Neural cell (in vitro differentiated cells): Measurements from ENCODE around the gene EOMES.
"Not testable (repeated sequence)": the region's sequence is repeated elsewhere in the genome, so short reads cannot be mapped to it uniquely, and the experiment has no call there.

Experiments used
- CTCF ChIP-seq: fragments of 450-650 bp; IDR thresholded peaks from 2 replicates; pipeline ENCODE4 v1.5.1; 2014; ENCODE audit warnings: antibody characterized with exemption, mild to moderate bottlenecking, moderate library complexity; ENCODE audit not compliant: poor library complexity, severe bottlenecking
- EZH2 ChIP-seq: fragments of 200-600, 300-800 bp; shearing (Covaris generic), sonication (generic); IDR thresholded peaks from 2 replicates; pipeline ENCODE4 v1.6.1; 2014; ENCODE audit warnings: antibody characterized with exemption, low read length, borderline replicate concordance, mild to moderate bottlenecking; ENCODE audit not compliant: insufficient read depth, poor library complexity, severe bottlenecking
- MXI1 ChIP-seq: fragments of 450-650 bp; conservative IDR thresholded peaks from 2 replicates; pipeline ENCODE4 v1.6.1; 2014; ENCODE audit warnings: antibody characterized with exemption, mild to moderate bottlenecking; ENCODE audit not compliant: poor library complexity, severe bottlenecking
- POLR2AphosphoS5 ChIP-seq: IDR thresholded peaks from 2 replicates; pipeline ENCODE4 v1.6.1; 2012
- RAD21 ChIP-seq: fragments of 450-650 bp; conservative IDR thresholded peaks from 2 replicates; pipeline ENCODE4 v1.6.1; 2014; ENCODE audit warnings: antibody characterized with exemption, mild to moderate bottlenecking, moderate library complexity
- SMC3 ChIP-seq: fragments of 450-650 bp; conservative IDR thresholded peaks from 2 replicates; pipeline ENCODE4 v1.6.1; 2014; ENCODE audit warnings: antibody characterized with exemption, mild to moderate bottlenecking, moderate library complexity; ENCODE audit not compliant: poor library complexity

DNA sequence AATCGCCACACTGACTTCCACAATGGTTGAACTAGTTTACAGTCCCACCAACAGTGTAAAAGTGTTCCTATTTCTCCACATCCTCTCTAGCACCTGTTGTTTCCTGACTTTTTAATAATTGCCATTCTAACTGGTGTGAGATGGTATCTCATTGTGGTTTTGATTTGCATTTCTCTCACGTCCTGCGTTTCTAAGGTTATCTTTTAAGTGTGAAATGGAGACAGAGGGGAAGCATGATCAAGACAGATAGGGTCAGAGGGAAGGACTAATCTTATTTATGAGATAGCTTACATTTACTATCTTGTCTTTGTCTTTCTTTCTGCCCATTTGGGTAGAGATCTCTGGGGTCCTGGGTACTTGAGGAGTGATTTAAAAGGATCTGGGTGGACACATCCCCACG, 48.3 kb upstream of the EOMES start:
- not testable (repeated sequence) for TF ChIP-seq MXI1, CTCF, POLR2AphosphoS5, RAD21, EZH2, SMC3
